ENCODE results near the gene TRNT1. TPM values are rescaled to one million over a fixed set of nuclear protein-coding genes. Genes with fewer than 3 reads are reported as not detected.

Gene TRNT1
- total and polyA plus RNA-seq, 3 donors from 2014 or later, result 16.8 to 32.4 (median 26.4) TPM

- intact Hi-C loops (cut with DNase I; ENCODE audit: low total_unique reads), result no loop called here
- no peak for DNase-seq
- WGBS, 2 donors, result 66 to 72% methylated on average over 4 of the region's 4 CpGs
- no peaks in the 10 kb centered on the region for H3K36me3 ChIP-seq (ENCODE audit: low read depth, missing control alignments)
- H3K27ac ChIP-seq, result no peak overlapping the region
- H3K27me3 ChIP-seq, result no peaks in the 10 kb centered on the region
- H3K4me1 ChIP-seq, result no peaks in the 10 kb centered on the region
- no peak overlapping the region for H3K4me3 ChIP-seq
- TF ChIP-seq CTCF (IDR thresholded peaks at IDR 0.05), result no peak
- TF ChIP-seq POLR2A (IDR thresholded peaks at IDR 0.05), result no peak
- H3K9me3 ChIP-seq, result no peaks in the 10 kb centered on the region
Measured at GRCh38 chr3:3105815-3106214, 20.9 kb upstream of the TRNT1 start.

- 96 to 99% methylated on average over 3 of the region's 3 CpGs for WGBS, 2 donors
- no peak for TF ChIP-seq CTCF (IDR thresholded peaks at IDR 0.05)
- H3K36me3 ChIP-seq (ENCODE audit: low read depth, missing control alignments), result no peaks in the 10 kb centered on the region
- H3K27ac ChIP-seq, result no peak overlapping the region
- H3K4me3 ChIP-seq, result no peak overlapping the region
- H3K4me1 ChIP-seq, result no peaks in the 10 kb centered on the region
- DNase-seq, result no peak
- H3K27me3 ChIP-seq, result no peaks in the 10 kb centered on the region
- intact Hi-C loops (cut with DNase I; ENCODE audit: low total_unique reads), result no loop called here
- H3K9me3 ChIP-seq, result no peaks in the 10 kb centered on the region
Measured at GRCh38 chr3:3107181-3107580, 19.6 kb upstream of the TRNT1 start.

- WGBS, 2 donors, result 82 to 90% methylated on average over 3 of the region's 3 CpGs
- Histone ChIP-seq H3K4me3 (no peak overlapping the region), H3K27me3 (no peaks in the 10 kb centered on the region), H3K4me1 (no peaks in the 10 kb centered on the region), H3K9me3 (no peaks in the 10 kb centered on the region), H3K27ac (no peak overlapping the region), H3K36me3 (ENCODE audit: low read depth, missing control alignments) (no peaks in the 10 kb centered on the region)
- intact Hi-C loops (cut with DNase I; ENCODE audit: low total_unique reads), result no loop called here
- TF ChIP-seq CTCF (IDR thresholded peaks at IDR 0.05), result no peak
- no peak for DNase-seq
Measured at GRCh38 chr3:3107858-3108257, 18.9 kb upstream of the TRNT1 start.

- TF ChIP-seq POLR2A (IDR thresholded peaks at IDR 0.05) (no peak), CTCF (IDR thresholded peaks at IDR 0.05) (no peak)
- Histone ChIP-seq H3K4me1 (no peaks in the 10 kb centered on the region), H3K9me3 (no peaks in the 10 kb centered on the region), H3K27ac (no peak overlapping the region), H3K27me3 (no peaks in the 10 kb centered on the region), H3K36me3 (ENCODE audit: low read depth, missing control alignments) (no peaks in the 10 kb centered on the region), H3K4me3 (no peak overlapping the region)
- intact Hi-C loops (cut with DNase I; ENCODE audit: low total_unique reads), result no loop called here
- WGBS, 2 donors, result 41 to 45% methylated on average over 11 of the region's 11 CpGs
- no peak for DNase-seq
Measured at GRCh38 chr3:3109407-3110298, 17.1 kb upstream of the TRNT1 start.

- H3K4me3 ChIP-seq, result no peak within 1 kb of the TSS
- no peak for TF ChIP-seq CTCF (IDR thresholded peaks at IDR 0.05)
- no peak for TF ChIP-seq POLR2A (IDR thresholded peaks at IDR 0.05)
- H3K36me3 ChIP-seq (ENCODE audit: low read depth, missing control alignments), result no peaks in the 10 kb centered on the region
- DNase-seq, result no peak
- no peaks in the 10 kb centered on the region for H3K27me3 ChIP-seq
- WGBS, 2 donors, result 26 to 38% methylated on average over 4 of the region's 4 CpGs
- H3K4me1 ChIP-seq, result no peaks in the 10 kb centered on the region
- no peak within 1 kb of the TSS for H3K27ac ChIP-seq
- intact Hi-C loops (cut with DNase I; ENCODE audit: low total_unique reads), result no loop called here
- no peaks in the 10 kb centered on the region for H3K9me3 ChIP-seq
Measured at GRCh38 chr3:3110299-3110630, 16.5 kb upstream of the TRNT1 start, which contains the start of gene IL5RA. IL5RA (minus strand) TSS chr3:3110374; CDS start chr3:3104984, 5,390 bp downstream.

Measured in testis (tissue), 3 donors.